MV-4-11 (cell line): ENCODE results near the gene APOBEC3A.
"Not testable (repeated sequence)": the region's sequence is repeated elsewhere in the genome, so short reads cannot be mapped to it uniquely, and the experiment has no call there.

ENCODE experiments used
- DNase-seq: peaks from one replicate; lab custom pipeline; 2025; lab: John Stamatoyannopoulos, UW

Gene APOBEC3A

GRCh38 chr22:38958651-38958943 is 1.2 kb downstream of the APOBEC3A start:
- DNase-seq: not testable (repeated sequence)

- no peak for DNase-seq
Measured at GRCh38 chr22:38959590-38959989, 2.2 kb downstream of the APOBEC3A start.

GRCh38 chr22:38960673-38961072 is 3.3 kb downstream of the APOBEC3A start:
- not testable (repeated sequence) for DNase-seq

GRCh38 chr22:38963291-38963738 is 5.9 kb downstream of the APOBEC3A start:
- not testable (repeated sequence) for DNase-seq

GRCh38 chr22:38963872-38964271 is 6.5 kb downstream of the APOBEC3A start:
- no peak for DNase-seq

- no peak for DNase-seq
Measured at GRCh38 chr22:38964306-38964705, 6.9 kb downstream of the APOBEC3A start.

GRCh38 chr22:38964989-38965388 is 7.6 kb downstream of the APOBEC3A start:
- no peak for DNase-seq

GRCh38 chr22:38965614-38966379 is 8.4 kb downstream of the APOBEC3A start:
- no peak for DNase-seq

- DNase-seq: no peak
Measured at GRCh38 chr22:38966380-38966702, 8.9 kb downstream of the APOBEC3A start.

- DNase-seq: no peak
Measured at GRCh38 chr22:38966942-38967341, 9.5 kb downstream of the APOBEC3A start.

- DNase-seq: peak; percentile 94
Measured at GRCh38 chr22:38967451-38968450, 10.3 kb downstream of the APOBEC3A start.

- no peak for DNase-seq
Measured at GRCh38 chr22:38968801-38969200, 11.4 kb downstream of the APOBEC3A start.

GRCh38 chr22:38970551-38970950 is 13.1 kb downstream of the APOBEC3A start:
- DNase-seq: no peak

GRCh38 chr22:38971202-38971601 is 13.8 kb downstream of the APOBEC3A start:
- DNase-seq: no peak

- DNase-seq: no peak
Measured at GRCh38 chr22:38971791-38972190, 14.4 kb downstream of the APOBEC3A start.

GRCh38 chr22:38972558-38972957 is 15.1 kb downstream of the APOBEC3A start:
- no peak for DNase-seq

GRCh38 chr22:38973289-38974169 is 16.1 kb downstream of the APOBEC3A start:
- DNase-seq: no peak

- DNase-seq: no peak
Measured at GRCh38 chr22:38974170-38974825, 16.9 kb downstream of the APOBEC3A start.

GRCh38 chr22:38974826-38975175 is 17.4 kb downstream of the APOBEC3A start:
- no peak for DNase-seq

GRCh38 chr22:38977289-38977688 is 19.9 kb downstream of the APOBEC3A start:
- not testable (repeated sequence) for DNase-seq

GRCh38 chr22:38980587-38980986 is 23.2 kb downstream of the APOBEC3A start:
- DNase-seq: not testable (repeated sequence)
